ENCODE data around the gene NRF1. TPM values are rescaled to one million over a fixed set of nuclear protein-coding genes. Genes with fewer than 3 reads are reported as not detected.

The NRF1 gene
- total and polyA plus RNA-seq, 9 donors, result 11.5 to 33.5 (median 21.7) TPM

- no peak overlapping the region for H3K4me3 ChIP-seq
- H3K4me1 ChIP-seq (ENCODE audit: insufficient read depth), result no peaks in the 10 kb centered on the region
- WGBS, 3 donors, result 68 to 70% (median 68%) methylated on average over 8 of the region's 8 CpGs
- no peak for DNase-seq
- H3K27me3 ChIP-seq, result no peaks in the 10 kb centered on the region
- intact Hi-C loops (cut with DNase I), result no loop called here
- TF ChIP-seq CTCF (IDR thresholded peaks at IDR 0.05) (no peak), POLR2A (IDR thresholded peaks at IDR 0.05) (no peak), EP300 (IDR thresholded peaks at IDR 0.05) (no peak)
- H3K9me3 ChIP-seq, result no peaks in the 10 kb centered on the region
- H3K36me3 ChIP-seq, result no peaks in the 10 kb centered on the region
- no peak overlapping the region for H3K27ac ChIP-seq
These were observed 6.6 kb upstream of the NRF1 start for GRCh38 chr7:129604713-129605437.

GRCh38 chr7:129605960-129606614 lies 5.4 kb upstream of the NRF1 start:
- TF ChIP-seq POLR2A (IDR thresholded peaks at IDR 0.05) (no peak), CTCF (IDR thresholded peaks at IDR 0.05) (no peak)
- intact Hi-C loops (cut with DNase I), result no loop called here
- no peak overlapping the region for H3K4me3 ChIP-seq
- H3K27ac ChIP-seq, result no peak overlapping the region
- no peaks in the 10 kb centered on the region for H3K36me3 ChIP-seq
- no peaks in the 10 kb centered on the region for H3K27me3 ChIP-seq
- peaks cover 5% of the 10 kb centered on the region for H3K4me1 ChIP-seq (ENCODE audit: insufficient read depth)
- 82 to 88% (median 88%) methylated on average over 6 of the region's 6 CpGs for WGBS, 3 donors
- no peak for DNase-seq
- H3K9me3 ChIP-seq, result no peaks in the 10 kb centered on the region

GRCh38 chr7:129606803-129607202 lies 4.7 kb upstream of the NRF1 start:
- no peaks in the 10 kb centered on the region for H3K36me3 ChIP-seq
- intact Hi-C loops (cut with DNase I), result no loop called here
- H3K27ac ChIP-seq, result no peak overlapping the region
- peaks cover 5% of the 10 kb centered on the region for H3K4me1 ChIP-seq (ENCODE audit: insufficient read depth)
- no peaks in the 10 kb centered on the region for H3K9me3 ChIP-seq
- H3K27me3 ChIP-seq, result no peaks in the 10 kb centered on the region
- no peak for TF ChIP-seq EP300 (IDR thresholded peaks at IDR 0.05)
- TF ChIP-seq CTCF (IDR thresholded peaks at IDR 0.05), result no peak
- H3K4me3 ChIP-seq, result no peak overlapping the region
- WGBS, 3 donors, result 71 to 80% (median 76%) methylated on average over 7 of the region's 7 CpGs
- no peak for DNase-seq

GRCh38 chr7:129607471-129608120 lies 3.9 kb upstream of the NRF1 start:
- Histone ChIP-seq H3K4me1 (ENCODE audit: insufficient read depth) (peaks cover 5% of the 10 kb centered on the region), H3K36me3 (no peaks in the 10 kb centered on the region), H3K27me3 (no peaks in the 10 kb centered on the region), H3K9me3 (no peaks in the 10 kb centered on the region), H3K27ac (no peak overlapping the region), H3K4me3 (no peak overlapping the region)
- no peak for DNase-seq
- no peak for TF ChIP-seq CTCF (IDR thresholded peaks at IDR 0.05)
- TF ChIP-seq POLR2A (IDR thresholded peaks at IDR 0.05), result no peak
- no peak for TF ChIP-seq EP300 (IDR thresholded peaks at IDR 0.05)
- intact Hi-C loops (cut with DNase I), result no loop called here
- 72 to 77% (median 74%) methylated on average over 7 of the region's 7 CpGs for WGBS, 3 donors

All from ovary (tissue), 9 donors.